A549 treated with CORT108297 at 1 μM for 4 hours (cell line): ENCODE data around the gene SNX8. TPM values are rescaled to one million over a fixed set of nuclear protein-coding genes. Genes with fewer than 3 reads are reported as not detected.

ENCODE experiments used
- total RNA-seq: library from RNA; stranded (reverse); fragments of 200-300 nt; extraction: Qiagen RNA extraction; gene quantifications from 5 replicates; pipeline ENCODE4 v1.2.3, GENCODE V29; 2022

Gene SNX8
- total RNA-seq, result 37.4 to 85.1 TPM (median 77.1 TPM) in 5 replicates

DNA sequence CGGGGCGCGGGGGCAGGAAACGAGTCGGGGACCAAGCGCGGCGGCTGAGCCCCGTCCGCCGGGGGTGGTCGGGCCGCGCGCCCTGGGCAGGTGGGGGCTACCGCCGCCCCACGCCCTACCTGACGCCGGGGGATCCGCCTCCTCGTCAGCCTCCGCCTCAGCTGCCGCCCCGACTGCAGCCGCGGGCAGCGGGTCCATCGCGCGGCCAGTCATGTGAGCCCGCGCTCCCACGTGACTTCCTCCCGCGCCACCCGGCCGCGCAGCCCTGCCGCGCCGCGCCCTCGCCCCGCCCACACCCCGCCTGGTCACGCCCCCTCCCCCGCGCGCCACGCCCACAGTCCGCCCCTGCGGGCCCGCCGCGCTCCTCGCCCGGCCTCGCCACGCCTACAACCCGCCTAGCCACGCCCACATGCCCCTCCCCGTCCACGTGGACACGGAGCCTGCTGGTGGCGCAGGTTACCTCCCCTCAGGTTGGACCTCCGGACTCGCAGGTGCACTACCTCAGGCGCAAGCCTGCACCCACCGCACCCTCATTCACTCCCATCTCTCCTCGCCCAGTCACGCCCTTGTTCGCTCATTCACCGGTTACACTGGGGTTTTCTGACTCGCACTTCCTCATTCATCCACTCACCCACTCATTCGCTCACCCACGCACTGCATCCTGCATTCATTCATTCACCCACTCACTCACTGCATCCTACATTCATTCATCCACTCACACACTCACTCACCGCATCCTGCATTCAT is at the start of gene SNX8:
TSS of gene SNX8 (minus strand) at position 233 of the 747 bp plus-strand sequence. CDS start at position 213, 20 bp downstream.

GRCh38 chr7:2354186-2354938 is 40.1 kb upstream of the SNX8 start, which contains the start of gene EIF3B:
Gene EIF3B, plus strand, starts transcription at chr7:2354827. Its CDS starts 95 bp downstream, at chr7:2354922.

GRCh38 chr7:2241580-2242540 is 72.4 kb downstream of the SNX8 start, which contains the start of the genes MRM2 and NUDT1:
Gene MRM2, minus strand, starts transcription at chr7:2242205. Its CDS starts 36 bp downstream, at chr7:2242169.
Gene NUDT1, plus strand, starts transcription at chr7:2242226. Its CDS starts 2,349 bp downstream, at chr7:2244575.

GRCh38 chr7:2232766-2233520 is 81.3 kb downstream of the SNX8 start, which contains the start of gene MAD1L1:
Gene MAD1L1, minus strand, starts transcription at chr7:2232945. Its CDS starts 2,812 bp downstream, at chr7:2230133.

Other genes starting within 250 kb of the SNX8 start
- 16.3 to 27.6 TPM (median 26.0 TPM) in 5 replicates for gene MAD1L1, start 81.5 kb downstream of the SNX8 start, total RNA-seq
- 49.6 to 54.7 TPM (median 50.5 TPM) in 5 replicates for gene MRM2, start 72.2 kb downstream of the SNX8 start, total RNA-seq
- 83.7 to 114 TPM (median 104 TPM) in 5 replicates for gene NUDT1, start 72.2 kb downstream of the SNX8 start, total RNA-seq
- gene EIF3B, start 40.4 kb upstream of the SNX8 start, total RNA-seq, result 223 to 263 TPM (median 224 TPM) in 5 replicates
- 7.8 to 16.3 TPM (median 12.4 TPM) in 5 replicates for gene CHST12, start 89.2 kb upstream of the SNX8 start, total RNA-seq
- not detected in 5 replicates for gene GRIFIN, start 162.0 kb upstream of the SNX8 start, total RNA-seq
- 8.2 to 17.8 TPM (median 17.1 TPM) in 5 replicates for gene LFNG, start 205.3 kb upstream of the SNX8 start, total RNA-seq
- gene BRAT1, start 241.1 kb upstream of the SNX8 start, total RNA-seq, result 24.3 to 40.7 TPM (median 39.4 TPM) in 5 replicates
- 9.7 to 14.7 TPM (median 13.8 TPM) in 5 replicates for gene IQCE, start 244.5 kb upstream of the SNX8 start, total RNA-seq